HG02970 (cell line): Measurements from ENCODE around the gene SUCLG2.

Source experiments
- ATAC-seq: cut with Tn5 transposase; IDR thresholded peaks from one replicate; pipeline ENCODE4 v1.9.1; 2021; ENCODE audit warnings: mild to moderate bottlenecking, moderate library complexity, moderate number of reproducible peaks; ENCODE audit not compliant: unreplicated experiment, low FRiP score

The SUCLG2 gene

DNA sequence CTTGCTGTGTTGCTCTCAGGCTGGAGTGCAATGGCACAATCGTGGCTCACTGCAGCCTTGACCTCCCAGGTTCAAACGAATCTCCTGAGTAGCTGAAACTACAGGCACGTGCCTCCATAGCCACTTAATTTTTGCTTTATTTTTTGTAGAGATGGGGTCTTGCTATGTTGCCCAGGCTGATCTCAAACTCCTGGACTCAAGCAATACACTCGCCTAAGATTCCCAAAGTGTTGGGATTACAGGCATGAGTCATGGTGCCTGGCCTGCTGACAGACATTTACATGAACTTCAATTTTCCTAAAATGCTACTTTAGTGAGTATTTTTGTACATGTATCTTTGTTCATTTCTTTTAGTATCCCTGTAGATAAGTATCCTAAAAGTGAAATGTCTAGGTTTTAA lies 132.3 kb downstream of the SUCLG2 start:
- ATAC-seq = no peak

DNA sequence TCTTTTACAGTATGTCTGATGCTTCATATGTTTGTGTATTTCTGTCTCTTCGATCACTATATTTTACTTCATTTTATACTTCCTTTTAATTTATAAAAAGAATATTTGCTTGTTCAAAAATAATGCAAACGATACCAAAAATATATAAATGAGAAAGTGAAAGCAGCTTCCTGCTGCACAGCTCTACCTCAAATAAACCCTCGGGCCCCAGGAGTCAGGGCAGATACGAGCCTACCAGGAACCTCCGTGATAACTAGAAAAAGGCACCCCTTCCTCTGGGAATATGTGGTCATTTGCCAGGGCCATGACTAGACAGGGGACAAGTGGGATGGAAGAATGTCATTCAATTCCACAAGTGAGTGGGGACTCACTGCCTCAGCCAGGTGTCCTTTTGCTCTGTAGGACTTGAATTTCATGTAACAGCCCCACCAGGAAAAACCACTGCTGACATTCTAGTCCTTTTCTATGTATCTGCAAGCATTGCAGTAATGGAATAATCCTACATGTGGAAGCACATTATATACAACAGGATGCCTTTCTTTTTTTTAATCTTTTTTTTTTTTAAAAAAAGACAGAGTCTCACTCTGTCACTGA lies 133.3 kb downstream of the SUCLG2 start:
- no peak for ATAC-seq

DNA sequence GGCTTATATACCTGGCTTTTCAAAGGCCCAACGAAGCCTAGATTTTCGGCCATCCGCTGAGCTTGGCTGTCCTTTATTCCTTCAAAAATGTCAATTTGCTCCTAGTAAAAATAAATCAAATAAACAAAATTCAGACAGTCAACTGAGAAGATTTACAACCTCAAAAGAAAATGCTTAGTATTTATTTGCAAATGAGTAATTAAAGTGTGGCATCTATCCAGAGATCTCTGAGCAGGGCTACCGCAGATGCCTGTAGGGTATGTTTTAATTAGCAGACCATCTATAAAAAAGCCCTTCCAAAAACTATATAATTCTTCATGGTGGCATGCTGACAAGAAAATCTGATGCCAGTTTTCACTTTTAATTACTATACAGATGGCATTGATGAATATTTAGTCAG lies 136.2 kb downstream of the SUCLG2 start:
- no peak for ATAC-seq

DNA sequence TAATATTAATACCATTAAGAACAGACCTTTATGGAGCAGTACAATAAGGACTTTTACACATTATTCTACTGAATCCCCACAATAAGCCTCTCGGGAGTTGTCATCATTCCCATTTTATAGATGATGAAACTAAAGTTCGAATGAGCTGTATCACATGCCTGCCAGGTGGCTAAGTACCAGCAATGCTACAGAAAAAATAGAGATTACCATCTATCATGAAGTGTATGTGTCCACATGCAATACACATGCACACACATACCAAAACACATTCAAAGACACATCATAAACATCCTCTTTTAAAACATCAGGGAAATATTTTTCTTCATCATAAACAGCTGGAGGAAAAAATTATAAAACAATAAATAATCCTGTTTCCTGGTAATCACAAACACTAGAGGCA lies 136.6 kb downstream of the SUCLG2 start:
- ATAC-seq = no peak

DNA sequence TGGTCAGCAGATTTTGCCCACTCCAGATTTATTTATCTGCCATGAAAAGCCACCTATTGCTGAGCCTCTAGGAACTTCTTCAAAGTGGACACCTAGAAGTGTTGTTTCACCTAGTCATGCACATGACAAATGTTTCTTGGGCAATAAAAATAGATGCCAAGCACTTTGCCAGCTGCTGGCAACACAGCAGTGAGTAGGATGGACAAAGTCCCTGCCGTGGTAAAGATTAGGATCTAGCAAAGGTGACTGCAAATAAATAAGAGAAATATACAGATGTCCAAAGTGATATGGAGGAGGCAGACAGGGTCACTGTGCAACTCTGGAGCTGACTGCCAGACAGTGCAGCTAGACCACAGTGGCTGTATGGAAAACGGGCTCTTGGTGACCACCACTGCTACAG lies 137.9 kb downstream of the SUCLG2 start:
- ATAC-seq = no peak

DNA sequence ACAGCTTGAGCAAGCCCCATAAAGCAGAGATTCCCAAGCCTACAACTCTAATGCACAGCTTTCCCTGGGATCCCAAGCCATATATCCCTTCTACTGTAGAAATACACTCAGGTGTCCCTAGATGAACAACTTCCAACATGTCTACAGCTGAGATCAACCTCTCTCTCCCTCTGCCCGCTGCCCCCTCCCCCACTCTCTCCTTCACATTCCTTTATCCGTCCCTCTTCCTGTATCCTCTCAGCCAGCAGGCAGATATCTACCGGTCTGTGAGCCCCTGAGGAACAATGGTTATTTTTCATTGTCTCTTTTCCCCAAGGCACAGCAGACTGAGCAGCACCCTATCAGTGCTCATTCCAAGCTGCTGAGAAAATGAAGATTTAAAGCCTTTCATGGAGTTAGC lies 138.6 kb downstream of the SUCLG2 start:
- ATAC-seq = no peak

DNA sequence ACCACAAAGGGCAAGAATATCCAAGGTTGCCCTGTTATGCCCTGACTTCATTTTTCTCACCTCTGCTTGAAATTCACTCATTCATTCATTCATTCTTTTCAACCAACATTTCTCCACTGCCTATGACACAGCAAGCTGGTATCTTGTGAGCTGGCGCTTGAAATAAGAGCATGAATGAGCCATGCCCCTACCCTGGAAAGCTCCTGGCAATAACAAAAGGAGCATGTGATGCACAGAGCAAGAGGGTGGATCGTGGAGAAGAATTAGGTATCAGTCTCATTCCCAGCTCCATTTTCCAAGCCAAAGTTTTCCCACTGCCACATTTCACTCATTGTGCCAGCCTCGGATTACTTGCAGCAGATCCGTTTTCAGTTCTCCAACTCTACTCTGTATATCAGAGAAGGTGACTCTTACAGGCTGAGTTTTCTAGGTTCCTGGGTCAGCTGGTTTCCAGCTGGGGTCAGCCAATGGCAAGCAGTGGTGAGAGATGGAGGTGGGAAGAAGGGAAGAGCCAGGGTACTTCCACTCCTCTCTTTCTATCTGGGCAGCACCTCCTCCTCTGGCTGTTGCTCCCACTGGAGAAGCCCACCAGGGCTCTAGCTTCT lies 144.8 kb downstream of the SUCLG2 start:
- ATAC-seq = no peak

DNA sequence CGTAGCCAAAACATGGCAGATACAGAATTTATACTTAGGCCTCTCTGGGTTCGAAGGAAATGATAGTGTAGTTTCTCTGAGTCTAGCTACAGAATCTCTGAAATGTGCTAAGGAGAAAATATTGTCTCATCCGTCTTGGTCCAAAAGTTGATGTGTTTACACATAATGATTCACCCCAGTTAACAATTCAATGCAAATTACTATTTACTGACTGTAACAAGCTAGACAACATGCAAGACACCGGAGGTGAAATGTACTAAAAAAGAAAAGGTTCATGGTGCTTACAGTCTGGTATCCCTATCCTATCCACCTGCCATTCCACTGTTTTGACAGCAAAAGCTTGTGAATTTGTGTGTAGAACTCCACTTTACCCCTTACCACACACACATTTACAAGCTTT lies 146.8 kb downstream of the SUCLG2 start:
- no peak for ATAC-seq

DNA sequence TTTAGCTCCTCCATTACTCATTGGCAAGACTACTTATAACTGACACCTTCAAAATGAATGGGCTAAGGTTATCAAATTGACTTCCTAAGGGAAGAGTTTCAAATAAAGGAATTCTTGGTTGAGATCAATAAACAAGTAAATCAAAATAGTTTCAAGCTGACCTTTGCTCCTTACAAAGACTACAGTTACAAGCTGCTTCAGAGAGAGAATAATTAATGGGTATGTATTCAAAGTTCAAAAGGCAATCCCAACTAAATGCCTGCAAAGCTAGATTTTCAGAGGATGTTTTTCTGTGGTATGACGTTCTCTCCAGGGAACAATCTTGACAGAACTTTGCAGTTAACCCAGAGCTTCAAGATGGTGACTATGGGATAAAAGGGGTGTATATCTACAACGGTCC lies 153.7 kb downstream of the SUCLG2 start:
- no peak for ATAC-seq

DNA sequence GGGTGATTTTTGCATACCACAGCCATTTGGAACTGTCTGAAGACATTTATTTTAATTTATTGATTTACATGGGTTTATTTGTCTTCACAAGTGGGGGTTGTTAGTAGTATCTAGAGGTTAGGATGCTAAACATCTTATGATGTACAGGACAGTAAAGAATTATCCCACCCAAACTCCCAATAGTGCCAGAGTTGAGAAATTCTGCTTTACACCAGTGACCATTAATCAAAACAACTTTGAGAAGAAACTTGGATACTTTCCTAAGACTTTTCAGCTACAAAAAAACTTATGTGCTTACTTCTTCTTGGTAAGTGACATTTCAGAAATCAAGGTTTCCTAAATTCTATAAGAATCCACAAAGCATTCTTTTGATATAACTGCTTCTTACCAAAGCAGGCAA lies 156.7 kb downstream of the SUCLG2 start:
- no peak for ATAC-seq

DNA sequence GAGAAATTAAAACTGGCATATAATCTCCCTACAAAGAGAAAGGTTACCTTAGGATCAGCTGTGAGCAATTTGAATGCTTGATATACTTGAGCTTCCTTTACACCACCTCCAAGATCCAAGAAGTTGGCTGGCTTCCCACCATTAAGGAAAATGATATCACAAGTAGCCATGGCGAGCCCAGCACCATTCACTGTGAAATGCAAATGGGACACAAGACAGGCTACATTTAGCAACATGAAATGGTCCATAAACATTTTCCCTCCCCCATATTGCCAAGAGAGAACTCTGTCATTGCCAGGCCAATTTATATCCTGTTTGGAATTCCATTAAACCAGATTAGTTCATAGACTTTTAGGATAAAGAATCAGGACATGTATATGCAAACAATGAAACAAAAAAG lies 158.7 kb downstream of the SUCLG2 start:
- no peak for ATAC-seq

DNA sequence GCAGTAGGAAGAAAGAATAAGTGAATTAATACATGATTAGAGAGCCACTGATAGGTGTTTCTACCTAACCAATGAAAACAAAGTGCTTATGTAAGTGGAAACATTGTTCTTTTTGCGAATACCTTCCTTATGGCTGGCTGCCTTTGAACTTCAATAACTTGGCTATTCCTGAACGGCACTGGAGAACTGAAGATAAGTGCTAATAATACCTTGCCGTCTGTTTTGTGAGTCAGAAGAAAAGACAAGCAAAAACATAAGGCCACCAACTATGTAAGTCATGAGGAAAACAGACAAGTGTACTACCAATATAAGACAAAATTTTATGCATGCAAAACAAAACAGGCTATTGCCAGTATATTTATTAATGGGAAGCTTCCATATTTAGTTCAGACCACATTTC lies 160.6 kb downstream of the SUCLG2 start:
- ATAC-seq = no peak

DNA sequence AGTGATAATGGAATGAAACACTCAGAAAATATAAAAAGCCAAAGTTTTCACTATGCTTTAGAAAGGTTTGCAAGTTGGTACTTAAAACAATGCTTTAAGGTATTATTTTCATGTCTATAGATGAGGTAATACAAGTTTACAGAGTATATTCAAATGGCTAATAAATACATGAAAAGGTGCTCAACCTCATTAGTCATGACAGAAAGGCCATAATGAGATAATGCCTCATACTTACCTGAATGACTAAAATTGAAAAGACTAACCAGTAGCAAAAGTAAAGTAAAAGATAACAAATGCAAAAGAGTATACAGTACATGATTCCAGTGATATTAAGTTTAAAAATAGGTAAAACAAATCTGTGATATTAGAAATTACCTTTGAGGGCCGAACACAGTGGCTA lies 163.8 kb downstream of the SUCLG2 start:
- ATAC-seq = no peak

DNA sequence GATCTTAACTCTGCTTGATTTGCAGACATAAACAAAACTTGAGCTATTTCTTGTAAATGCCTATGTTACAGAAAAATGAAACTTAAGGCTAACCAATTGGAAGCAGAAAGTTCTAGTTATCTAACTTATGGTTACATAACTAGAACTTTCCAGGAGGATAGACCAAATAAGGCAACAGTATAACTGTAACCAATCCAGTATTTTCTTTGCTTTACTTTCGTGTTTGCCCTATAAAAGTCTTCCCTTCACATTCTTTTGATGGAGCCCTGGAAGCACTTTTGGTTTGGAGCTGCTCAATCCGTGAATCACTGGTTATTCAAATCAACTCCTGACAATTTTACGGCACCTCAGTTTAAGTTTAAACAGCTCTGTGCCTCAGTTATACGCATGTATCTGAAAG lies 164.6 kb downstream of the SUCLG2 start:
- no peak for ATAC-seq

DNA sequence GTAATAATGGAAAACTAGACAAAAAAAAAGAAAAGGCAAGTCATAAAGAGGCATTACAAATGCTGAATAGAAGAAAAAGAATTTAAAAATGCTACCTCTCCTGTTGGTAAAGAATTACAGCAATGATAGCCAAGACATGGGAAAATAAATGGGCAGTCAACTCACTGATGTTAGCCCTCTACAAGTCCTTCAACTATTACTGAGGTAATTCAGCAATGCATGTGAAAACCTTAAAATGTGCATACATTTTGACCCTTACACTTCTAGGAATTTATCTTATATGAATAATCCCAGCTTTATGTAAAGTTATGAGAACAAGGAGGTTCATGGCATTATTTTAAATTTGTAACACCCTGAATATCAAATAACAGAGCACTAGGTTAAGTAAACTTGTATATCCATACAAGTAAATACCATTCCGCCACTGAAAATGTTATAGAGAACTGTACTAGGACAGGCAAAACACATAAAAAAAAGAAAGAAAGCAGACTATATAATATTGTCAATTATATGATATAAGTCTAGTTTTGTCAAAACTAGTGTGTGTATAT lies 166.8 kb downstream of the SUCLG2 start:
- ATAC-seq = no peak

DNA sequence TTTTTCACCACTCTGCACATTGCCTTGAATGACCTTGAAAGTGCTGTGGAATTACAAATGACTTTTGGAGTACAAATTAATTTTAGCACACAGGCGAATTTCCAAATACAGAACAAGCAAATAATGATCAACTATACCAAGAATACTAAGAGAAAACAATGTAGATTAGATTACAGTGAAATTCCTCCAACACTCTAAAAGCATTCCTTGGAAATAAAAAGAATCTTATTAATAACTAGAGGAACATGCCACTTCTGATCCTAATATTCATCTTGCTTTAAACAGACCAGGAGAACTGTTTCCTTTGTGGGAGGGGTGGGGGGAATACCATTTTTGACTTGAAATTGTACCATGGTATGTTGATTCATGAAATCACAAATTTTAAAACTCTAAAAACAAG lies 167.5 kb downstream of the SUCLG2 start:
- no peak for ATAC-seq

DNA sequence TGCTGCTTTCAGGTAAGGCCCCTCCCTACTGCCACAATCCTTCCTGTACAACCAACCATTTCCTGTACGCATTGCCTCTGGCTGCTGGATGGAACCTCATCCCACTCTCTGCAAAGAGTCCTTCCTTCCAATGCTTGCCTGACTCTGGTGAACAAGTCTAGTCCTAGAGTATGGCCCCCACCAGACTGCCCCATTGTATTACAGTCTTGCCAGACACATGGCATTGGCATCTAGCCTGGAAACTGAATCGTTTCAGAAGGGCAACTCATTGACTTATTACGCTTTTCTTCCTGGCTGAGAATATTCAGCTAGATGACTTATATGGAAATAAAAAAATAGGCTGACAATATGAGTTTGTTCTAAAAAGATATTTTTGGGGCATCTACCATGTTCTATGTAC lies 170.3 kb downstream of the SUCLG2 start:
- no peak for ATAC-seq

DNA sequence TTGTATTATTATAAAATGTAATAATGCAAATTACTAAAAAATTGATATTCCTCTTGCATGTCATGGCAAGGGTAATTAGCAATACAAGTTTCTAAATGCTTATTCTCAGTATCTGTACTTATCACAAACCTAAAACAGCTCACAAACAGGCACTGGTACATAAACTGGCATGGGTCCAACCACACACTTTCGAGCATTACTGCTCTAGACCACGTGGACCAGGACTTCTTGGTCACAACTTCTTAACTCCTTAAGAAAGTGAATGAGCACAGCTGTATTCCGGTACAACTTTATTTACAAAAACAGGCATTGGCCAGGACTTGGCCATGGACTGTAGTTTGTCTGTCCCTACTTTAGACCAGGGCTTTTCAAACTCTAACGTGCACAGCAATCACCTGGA lies 173.3 kb downstream of the SUCLG2 start:
- no peak for ATAC-seq

DNA sequence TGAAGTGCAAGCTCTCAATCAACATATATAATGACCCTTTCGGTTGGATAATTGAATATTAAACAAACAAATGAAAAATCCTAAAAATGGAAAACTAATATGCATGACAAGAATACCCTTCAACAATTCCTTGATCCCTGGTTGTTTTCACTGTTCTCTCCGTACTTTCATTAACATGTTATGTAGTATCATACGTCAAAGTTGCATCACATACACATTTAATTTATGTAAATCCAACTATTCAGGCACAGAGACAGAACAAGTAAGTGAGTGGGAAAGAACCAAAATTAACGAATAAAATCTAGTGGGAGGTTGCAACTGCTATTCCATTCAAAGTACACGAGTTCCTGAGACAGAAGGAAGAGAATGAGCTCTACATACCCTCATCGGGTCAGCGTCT lies 176.0 kb downstream of the SUCLG2 start:
- ATAC-seq = no peak

DNA sequence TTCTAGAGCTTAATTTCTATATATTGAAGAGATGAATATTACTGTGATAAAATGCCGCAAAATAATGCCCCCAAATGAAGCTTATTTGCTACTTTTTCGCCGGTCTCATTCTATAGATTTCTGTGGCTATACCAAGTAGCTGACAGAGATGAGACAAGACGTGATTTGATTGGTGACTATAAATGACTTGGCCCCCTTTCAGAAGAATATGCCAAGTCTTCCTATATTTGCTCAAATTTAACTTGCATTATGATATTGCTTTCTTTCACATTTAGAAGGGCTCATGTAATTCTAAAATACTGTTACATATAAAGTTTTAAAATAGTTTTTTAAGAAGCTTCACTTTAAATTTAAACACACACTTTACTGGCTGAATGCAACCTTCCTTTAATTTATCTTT lies 180.1 kb downstream of the SUCLG2 start:
- ATAC-seq = no peak

DNA sequence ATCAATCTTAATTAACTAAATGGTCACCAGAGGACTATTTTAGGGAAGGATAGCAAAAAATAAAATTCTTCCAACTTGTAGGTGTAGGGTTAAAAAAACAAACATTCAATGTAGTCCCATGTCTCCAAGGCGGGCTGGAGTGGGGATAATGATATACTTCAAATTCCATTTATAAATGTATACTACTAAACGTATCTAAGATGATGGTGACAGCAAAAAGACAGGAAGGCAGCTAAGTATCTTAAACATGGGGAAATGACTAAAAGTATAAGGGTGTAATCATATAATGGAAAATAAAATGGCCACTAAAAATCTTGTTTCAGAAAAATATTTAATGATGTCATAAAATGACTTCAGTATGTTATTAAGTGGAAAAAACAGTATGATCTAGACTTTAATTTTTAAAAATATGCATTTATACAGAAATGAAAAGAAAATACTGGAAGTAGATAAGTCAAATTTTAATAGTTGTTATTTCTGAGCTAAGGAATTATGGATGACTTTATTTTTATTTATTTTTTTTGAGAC lies 181.7 kb downstream of the SUCLG2 start:
- no peak for ATAC-seq

DNA sequence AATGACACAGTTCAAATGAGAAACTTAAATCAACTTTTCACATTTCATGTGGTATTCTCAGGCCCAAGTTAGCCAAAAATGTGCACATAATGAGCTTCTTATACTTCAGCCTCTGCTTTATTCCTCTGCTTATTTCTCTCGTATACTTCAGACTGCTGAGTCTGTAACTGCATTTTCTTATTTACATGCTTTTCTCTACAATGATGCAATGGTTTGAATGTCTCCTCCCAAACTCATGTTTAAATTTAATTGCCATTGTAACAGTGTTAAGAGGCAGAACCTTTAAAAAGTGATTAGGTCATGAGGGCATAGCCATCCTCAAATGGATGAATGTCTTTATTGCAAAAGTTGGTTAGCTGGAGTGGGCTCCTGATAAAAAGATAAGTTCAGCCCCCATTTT lies 184.2 kb downstream of the SUCLG2 start:
- no peak for ATAC-seq
